GM11168 (cell line): Measurements from ENCODE around the gene PTPRM.

Experiments used
- in situ Hi-C: fragments of 300-500 bp; cut with MboI; formaldehyde crosslinking; loops from one replicate; pipeline ENCODE4 v1.12.0; 2022; ENCODE audit warnings: low sequenced_read_pairs; ENCODE audit not compliant: unreplicated experiment

PTPRM gene

GRCh38 chr18:7878265-7879211 is 311.4 kb downstream of the PTPRM start:
- in situ Hi-C loops, result no loop called here

DNA sequence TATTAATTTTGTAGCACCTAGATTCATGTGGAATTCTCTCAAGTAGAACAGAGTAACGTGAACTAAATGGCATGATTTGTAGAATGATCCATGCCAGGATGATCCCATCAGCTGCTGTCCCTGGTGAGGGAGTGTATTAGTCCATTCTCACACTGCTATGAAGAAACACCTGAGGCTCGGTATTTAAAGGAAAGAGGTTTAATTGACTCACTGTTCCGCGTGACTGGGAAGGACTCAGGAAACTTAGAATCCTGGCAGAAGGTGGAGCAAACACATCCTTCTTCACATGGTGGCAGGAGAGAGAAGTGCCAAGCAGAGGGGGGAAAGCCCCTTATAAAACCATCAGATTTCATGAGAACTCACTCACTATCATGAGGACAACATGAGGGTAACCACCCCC is 312.6 kb downstream of the PTPRM start:
- in situ Hi-C loops, result no loop called here

- in situ Hi-C loops, result no loop called here
Observed at GRCh38 chr18:7885865-7886264, 318.7 kb downstream of the PTPRM start.

DNA sequence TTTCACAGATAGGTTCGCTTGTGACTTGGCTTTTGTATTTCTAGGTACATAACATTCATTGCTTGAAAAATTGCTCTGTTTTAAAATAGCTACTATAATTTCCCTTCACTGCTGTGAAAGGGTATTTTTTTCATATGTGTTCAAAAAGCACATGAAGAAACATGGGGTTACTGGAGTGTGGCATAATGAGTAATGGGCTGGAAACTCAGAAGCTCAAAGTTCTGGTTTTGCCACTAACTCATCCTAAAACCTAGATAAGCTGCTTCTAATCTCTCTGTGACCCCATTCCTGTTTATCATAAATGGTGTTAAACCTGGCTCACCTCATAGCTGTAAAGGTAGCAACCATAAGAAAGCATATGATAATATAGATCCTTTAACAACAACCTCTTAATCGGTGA is 319.3 kb downstream of the PTPRM start:
- in situ Hi-C loops, result no loop called here

GRCh38 chr18:7889515-7889914 is 322.4 kb downstream of the PTPRM start:
- in situ Hi-C loops, result no loop called here

DNA sequence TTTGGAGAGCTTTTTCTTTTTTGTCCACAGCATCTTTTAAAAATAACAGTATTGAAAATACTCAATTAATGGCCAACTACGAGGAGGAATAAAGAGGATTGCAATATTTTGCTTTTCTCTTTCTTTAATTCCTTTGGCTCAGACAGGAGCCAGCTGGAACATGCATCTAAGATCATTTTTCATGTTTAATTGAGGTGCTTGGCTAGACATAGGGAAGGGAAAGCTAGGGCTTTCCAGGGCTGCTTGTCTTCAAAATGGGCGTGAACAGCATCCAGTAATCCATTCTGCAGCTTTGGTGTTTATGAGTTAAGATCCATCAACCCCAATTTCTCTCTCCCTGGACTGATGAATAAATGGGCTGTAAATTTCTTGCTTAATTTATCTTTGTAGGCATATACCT is 323.0 kb downstream of the PTPRM start:
- in situ Hi-C loops, result no loop called here

DNA sequence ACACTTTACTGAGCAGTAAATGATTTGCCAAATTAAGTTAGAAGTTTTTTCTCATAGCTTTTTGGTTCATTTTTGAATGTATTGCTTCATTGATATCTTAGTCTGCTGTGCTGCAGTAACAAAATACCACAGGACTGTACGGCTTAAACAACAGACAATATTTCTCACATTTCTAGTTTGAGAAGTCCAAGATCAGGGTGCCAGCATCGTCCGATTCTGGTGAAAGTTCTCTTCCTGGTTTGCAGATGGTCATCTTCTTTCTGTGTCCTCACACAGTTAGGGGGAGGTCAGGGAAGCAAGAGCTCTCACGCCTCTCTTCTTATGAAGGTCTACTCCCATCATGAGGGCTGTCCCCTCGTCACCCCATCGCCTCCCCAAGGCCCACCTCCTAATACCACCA is 325.4 kb downstream of the PTPRM start:
- in situ Hi-C loops, result no loop called here

DNA sequence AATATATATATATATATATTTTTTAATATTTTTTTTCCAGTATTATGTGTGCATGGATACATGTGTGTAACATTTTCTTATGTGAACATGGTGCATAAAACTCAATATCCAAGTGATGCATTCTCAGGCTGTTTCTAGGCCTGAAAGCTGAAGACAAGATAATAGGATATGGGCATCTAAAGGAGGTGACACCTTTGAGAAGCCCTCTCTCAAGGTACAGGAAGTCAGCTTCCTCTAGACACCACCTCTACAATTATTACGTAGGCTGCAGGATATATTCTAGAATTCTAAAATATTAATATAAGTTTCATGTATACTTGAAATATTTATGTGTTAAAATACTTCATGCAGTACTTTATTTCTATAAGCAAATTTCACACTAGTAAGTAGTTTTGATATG is 327.5 kb downstream of the PTPRM start:
- in situ Hi-C loops, result no loop called here

DNA sequence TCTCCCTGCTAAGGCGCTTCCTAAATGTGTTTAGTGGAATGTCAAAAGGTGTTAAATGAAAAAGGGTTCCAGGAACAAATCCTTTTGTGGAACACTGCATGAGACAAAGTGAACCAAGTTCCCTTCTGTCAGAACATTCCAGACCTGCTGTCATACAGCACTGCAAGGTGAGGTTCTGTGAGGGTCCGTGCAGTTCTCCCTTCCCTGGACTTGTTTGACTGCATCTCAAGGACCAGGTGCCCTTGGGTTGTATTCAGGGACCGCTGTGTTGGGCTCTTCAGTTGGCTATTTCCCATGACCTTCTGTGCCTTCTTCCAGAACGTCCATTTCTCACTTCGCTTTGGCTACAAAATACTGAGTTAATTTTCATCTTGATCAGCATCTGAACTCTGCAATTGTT is 328.2 kb downstream of the PTPRM start:
- in situ Hi-C loops, result no loop called here

- in situ Hi-C loops, result no loop called here
Observed at GRCh38 chr18:7896161-7896560, 329.0 kb downstream of the PTPRM start.

GRCh38 chr18:7896805-7897518 is 329.8 kb downstream of the PTPRM start:
- in situ Hi-C loops, result no loop called here

GRCh38 chr18:7898181-7898580 is 331.1 kb downstream of the PTPRM start:
- in situ Hi-C loops, result no loop called here

DNA sequence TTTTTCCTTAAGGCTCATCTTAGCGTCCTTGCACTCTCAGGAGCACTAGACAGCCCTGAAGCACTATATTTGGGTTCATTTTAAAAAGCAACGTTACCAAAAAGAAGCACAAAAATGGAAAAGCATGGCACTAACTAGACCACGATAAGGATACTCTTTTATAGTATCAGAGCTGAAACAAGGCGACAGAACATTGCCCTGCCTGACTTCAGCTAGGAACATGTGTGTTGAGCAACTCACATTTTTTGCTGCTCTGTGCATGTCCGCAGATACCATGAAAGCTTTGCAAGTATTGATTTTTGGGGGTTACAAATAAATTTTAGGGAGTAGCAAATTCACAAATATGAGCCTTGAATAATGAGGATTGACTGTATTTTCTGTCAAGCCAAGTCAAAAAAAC is 332.0 kb downstream of the PTPRM start:
- in situ Hi-C loops, result no loop called here

DNA sequence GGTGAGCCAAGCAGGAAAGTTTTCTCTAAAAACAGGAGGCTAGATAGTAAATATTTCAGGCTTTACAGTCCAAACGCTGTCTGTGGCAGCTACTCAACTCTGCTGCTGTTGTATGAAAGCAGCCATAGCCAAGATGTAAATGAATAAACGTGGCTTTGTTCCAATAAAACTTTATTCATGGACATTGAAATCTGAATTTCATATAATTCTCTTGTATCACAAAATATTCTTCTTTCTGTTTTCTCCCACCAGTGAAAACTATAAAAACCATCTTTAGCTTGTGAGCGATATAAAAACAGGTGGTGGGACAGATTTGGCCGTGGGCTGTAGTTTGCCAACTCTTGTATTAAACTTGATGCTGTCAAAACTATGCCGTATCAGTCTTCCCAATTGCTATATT is 333.0 kb downstream of the PTPRM start:
- in situ Hi-C loops, result no loop called here

GRCh38 chr18:7901657-7902056 is 334.5 kb downstream of the PTPRM start:
- in situ Hi-C loops, result no loop called here

- in situ Hi-C loops, result no loop called here
Observed at GRCh38 chr18:7902399-7902839, 335.3 kb downstream of the PTPRM start.

GRCh38 chr18:7904529-7904928 is 337.4 kb downstream of the PTPRM start:
- in situ Hi-C loops, result no loop called here

GRCh38 chr18:7908681-7909299 is 341.7 kb downstream of the PTPRM start:
- in situ Hi-C loops, result no loop called here

DNA sequence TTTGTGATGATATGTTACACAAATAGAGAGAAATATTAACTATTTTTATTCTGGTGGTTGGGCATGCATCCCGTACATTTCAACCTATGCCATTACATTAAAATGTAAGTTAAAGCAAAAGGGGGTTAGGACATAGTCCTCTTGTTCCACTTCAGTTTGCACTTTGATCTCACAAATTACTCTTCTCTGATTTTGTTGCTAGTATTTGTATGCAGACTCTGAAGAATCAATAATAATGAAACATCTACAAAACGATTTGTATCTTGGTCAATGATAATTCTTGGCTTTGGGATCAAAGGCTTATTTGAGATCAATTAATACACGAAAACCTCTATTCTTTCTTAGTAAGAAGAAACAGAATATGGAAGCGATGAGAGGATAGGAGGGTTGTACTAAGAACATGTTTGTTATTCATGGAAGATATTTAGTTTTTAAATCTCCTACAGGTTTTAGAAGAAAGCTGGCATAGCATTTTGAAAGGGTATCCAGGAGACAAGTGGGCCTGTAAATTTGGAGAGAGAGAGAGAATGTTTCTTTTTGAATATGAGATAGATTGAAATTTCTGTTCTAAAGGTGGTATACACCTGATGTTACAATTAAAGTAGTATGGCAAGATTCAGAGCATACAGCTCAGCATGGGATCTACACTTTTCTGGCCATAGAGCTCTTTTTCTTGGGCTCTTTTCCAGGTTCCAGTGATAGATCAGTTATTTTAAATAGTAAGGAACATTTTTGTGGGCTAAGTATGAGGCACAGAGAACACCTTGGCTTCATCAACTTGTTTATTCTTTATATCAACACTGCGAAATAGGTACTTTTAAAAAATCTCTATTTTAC is 347.9 kb downstream of the PTPRM start:
- in situ Hi-C loops, result no loop called here

GRCh38 chr18:7918701-7919100 is 351.6 kb downstream of the PTPRM start:
- in situ Hi-C loops, result no loop called here
